SU-DHL-6 (cell line): Measurements from ENCODE around the gene SLC13A4.

ENCODE experiments used
- H2AFZ ChIP-seq: fragments of 200-600 bp; sonication (generic); 2 replicates; pipeline ENCODE4 v1.6.1; 2014; ENCODE audit warnings: low read depth, mild to moderate bottlenecking, moderate library complexity, mixed read lengths, antibody characterized with exemption, low read length; ENCODE audit not compliant: severe bottlenecking
- H3F3A ChIP-seq: fragments of 200-600 bp; shearing (Covaris generic); 2 replicates; pipeline ENCODE4 v1.6.0; 2016; ENCODE audit warnings: antibody characterized with exemption, mild to moderate bottlenecking; ENCODE audit not compliant: insufficient read depth
- H3K27ac ChIP-seq: fragments of 200-600 bp; sonication (generic); 2 replicates; pipeline ENCODE4 v1.5.1; 2016; ENCODE audit warnings: low read depth, mild to moderate bottlenecking, low read length, moderate library complexity, mixed read lengths
- H3K27me3 ChIP-seq: fragments of 200-600 bp; sonication (generic), shearing (Covaris generic); 2 replicates; pipeline ENCODE4 v1.6.0; 2014; ENCODE audit warnings: mild to moderate bottlenecking, low read length
- H3K36me3 ChIP-seq: fragments of 200-600 bp; sonication (generic); 2 replicates; pipeline ENCODE4 v1.6.1; 2014; ENCODE audit warnings: mild to moderate bottlenecking, low read length, mixed read lengths
- H3K4me2 ChIP-seq: fragments of 300-600, 200-600 bp; shearing (Covaris generic), sonication (generic); 2 replicates; pipeline ENCODE4 v1.6.0; 2014; ENCODE audit warnings: low read length, low read depth, mild to moderate bottlenecking; ENCODE audit not compliant: poor library complexity, severe bottlenecking
- H3K4me3 ChIP-seq: fragments of 200-600 bp; sonication (generic); 2 replicates; pipeline ENCODE4 v1.5.1; 2014; ENCODE audit warnings: antibody characterized with exemption, low read length, mild to moderate bottlenecking, mixed read lengths; ENCODE audit not compliant: insufficient read depth, poor library complexity, severe bottlenecking
- H3K79me2 ChIP-seq: fragments of 200-600 bp; sonication (generic); 2 replicates; pipeline ENCODE4 v1.6.1; 2014; ENCODE audit warnings: mild to moderate bottlenecking, low read length, moderate library complexity; ENCODE audit not compliant: insufficient read depth
- H3K9ac ChIP-seq: fragments of 200-600 bp; sonication (generic); 2 replicates; pipeline ENCODE4 v1.7.0; 2014; ENCODE audit warnings: mild to moderate bottlenecking, low read length
- H3K9me2 ChIP-seq: fragments of 200-600 bp; sonication (generic); replicated peaks from 2 replicates; pipeline ENCODE4 v1.6.1; 2014; ENCODE audit warnings: low read length; ENCODE audit not compliant: insufficient read depth
- H3K9me3 ChIP-seq: fragments of 200-600 bp; sonication (generic); 2 replicates; pipeline ENCODE4 v1.6.1; 2014; ENCODE audit warnings: low read length, mixed read lengths; ENCODE audit not compliant: insufficient read depth
- H4K20me1 ChIP-seq: fragments of 200-600 bp; sonication (generic); 2 replicates; pipeline ENCODE4 v1.6.1; 2014; ENCODE audit warnings: low read depth, mild to moderate bottlenecking, antibody characterized with exemption, low read length, moderate library complexity, mixed read lengths
- CTCF ChIP-seq: fragments of 200-600 bp; sonication (generic); IDR thresholded peaks from one replicate; pipeline ENCODE4 v1.5.1; 2017; ENCODE audit warnings: antibody characterized with exemption, mild to moderate bottlenecking, low read length, moderate library complexity; ENCODE audit not compliant: insufficient read depth, poor library complexity, severe bottlenecking
- EZH2phosphoT487 ChIP-seq: fragments of 200-600 bp; sonication (generic), shearing (Covaris generic); conservative IDR thresholded peaks from 2 replicates; pipeline ENCODE4 v1.6.1; 2018; ENCODE audit warnings: mild to moderate bottlenecking, antibody characterized with exemption, low read length, moderate library complexity, mixed read lengths

SLC13A4 gene

GRCh38 chr7:135744938-135745702 lies 17.1 kb upstream of the SLC13A4 start:
- no peak overlapping the region for H3K9ac ChIP-seq
- TF ChIP-seq EZH2phosphoT487 (no peak), CTCF (no peak)
- no peak overlapping the region for H3K4me2 ChIP-seq
- H3K9me3 ChIP-seq: no peaks in the 10 kb centered on the region
- no peak overlapping the region for H3K4me3 ChIP-seq
- no peaks in the 10 kb centered on the region for H4K20me1 ChIP-seq
- no peaks in the 10 kb centered on the region for H3K36me3 ChIP-seq
- no peak overlapping the region for H3K27ac ChIP-seq
- no peaks in the 10 kb centered on the region for H3K27me3 ChIP-seq
- H3F3A ChIP-seq: no peaks in the 10 kb centered on the region
- H3K79me2 ChIP-seq: no peaks in the 10 kb centered on the region
- no peaks in the 10 kb centered on the region for H3K9me2 ChIP-seq
- H2AFZ ChIP-seq: no peak overlapping the region

DNA sequence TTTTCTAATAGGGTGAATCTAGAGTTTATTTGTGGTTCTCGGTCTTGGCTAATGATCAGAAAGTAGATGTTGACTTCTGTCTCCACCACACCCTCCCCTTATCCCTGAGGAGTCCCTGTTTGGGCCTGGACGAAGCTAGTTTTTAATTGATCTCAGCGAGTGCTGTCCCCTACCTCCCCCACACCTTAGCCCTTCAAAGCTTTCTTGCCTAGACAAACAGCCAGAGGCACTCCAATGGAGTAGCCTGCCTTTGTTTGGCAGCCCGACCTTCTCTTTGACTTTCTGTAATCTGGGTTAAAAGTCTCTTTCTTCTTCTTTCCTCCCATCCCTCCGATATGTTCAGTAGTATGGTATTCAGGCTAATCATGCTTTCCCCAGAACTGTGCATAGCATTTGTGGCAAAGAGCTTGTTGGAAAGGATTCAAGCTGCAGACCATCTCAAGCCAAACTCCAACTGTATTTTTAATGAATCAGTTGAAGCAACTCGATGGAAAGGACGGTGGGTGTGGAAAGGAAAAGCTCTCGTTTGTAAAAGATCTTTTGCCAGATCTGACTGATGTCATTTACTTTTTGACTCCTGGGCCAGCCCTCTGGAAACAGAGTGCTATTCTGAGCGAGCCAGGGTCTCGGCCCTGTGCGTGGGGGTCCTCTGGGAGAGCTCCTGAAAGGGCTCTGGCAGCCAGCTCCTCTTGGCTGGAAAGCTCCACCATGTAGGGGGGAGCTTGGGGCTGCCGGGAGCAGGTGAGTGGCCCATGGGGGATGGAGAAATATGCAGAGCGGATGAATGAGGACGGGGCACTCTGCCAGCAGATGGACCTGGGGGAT lies 16.1 kb upstream of the SLC13A4 start:
- H3K4me2 ChIP-seq: no peak overlapping the region
- no peaks in the 10 kb centered on the region for H3K9me2 ChIP-seq
- H3K79me2 ChIP-seq: no peaks in the 10 kb centered on the region
- no peaks in the 10 kb centered on the region for H3K9me3 ChIP-seq
- TF ChIP-seq EZH2phosphoT487: no peak
- TF ChIP-seq CTCF: no peak
- no peak overlapping the region for H2AFZ ChIP-seq
- H3K27ac ChIP-seq: no peak overlapping the region
- no peak overlapping the region for H3K9ac ChIP-seq
- no peaks in the 10 kb centered on the region for H3K36me3 ChIP-seq
- no peaks in the 10 kb centered on the region for H4K20me1 ChIP-seq
- H3K4me3 ChIP-seq: no peak overlapping the region
- H3F3A ChIP-seq: no peaks in the 10 kb centered on the region
- H3K27me3 ChIP-seq: no peaks in the 10 kb centered on the region

GRCh38 chr7:135742371-135742770 lies 14.4 kb upstream of the SLC13A4 start:
- Histone ChIP-seq H4K20me1 (no peaks in the 10 kb centered on the region), H3K27me3 (no peaks in the 10 kb centered on the region), H3K9ac (no peak overlapping the region), H3F3A (no peaks in the 10 kb centered on the region), H3K79me2 (no peaks in the 10 kb centered on the region), H3K9me2 (no peaks in the 10 kb centered on the region), H3K9me3 (no peaks in the 10 kb centered on the region), H3K36me3 (no peaks in the 10 kb centered on the region), H3K27ac (no peak overlapping the region), H2AFZ (no peak overlapping the region), H3K4me3 (no peak overlapping the region), H3K4me2 (no peak overlapping the region)
- no peak for TF ChIP-seq EZH2phosphoT487
- no peak for TF ChIP-seq CTCF
